NCI-H1436 treated with DMSO at 0.1 percent for 48 hours (cell line): ENCODE data around the gene ARHGAP36.

ENCODE experiments used
- DNase-seq: peaks from one replicate; lab custom pipeline; 2025; lab: John Stamatoyannopoulos, UW

ARHGAP36 gene, protein sequence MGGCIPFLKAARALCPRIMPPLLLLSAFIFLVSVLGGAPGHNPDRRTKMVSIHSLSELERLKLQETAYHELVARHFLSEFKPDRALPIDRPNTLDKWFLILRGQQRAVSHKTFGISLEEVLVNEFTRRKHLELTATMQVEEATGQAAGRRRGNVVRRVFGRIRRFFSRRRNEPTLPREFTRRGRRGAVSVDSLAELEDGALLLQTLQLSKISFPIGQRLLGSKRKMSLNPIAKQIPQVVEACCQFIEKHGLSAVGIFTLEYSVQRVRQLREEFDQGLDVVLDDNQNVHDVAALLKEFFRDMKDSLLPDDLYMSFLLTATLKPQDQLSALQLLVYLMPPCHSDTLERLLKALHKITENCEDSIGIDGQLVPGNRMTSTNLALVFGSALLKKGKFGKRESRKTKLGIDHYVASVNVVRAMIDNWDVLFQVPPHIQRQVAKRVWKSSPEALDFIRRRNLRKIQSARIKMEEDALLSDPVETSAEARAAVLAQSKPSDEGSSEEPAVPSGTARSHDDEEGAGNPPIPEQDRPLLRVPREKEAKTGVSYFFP

DNA sequence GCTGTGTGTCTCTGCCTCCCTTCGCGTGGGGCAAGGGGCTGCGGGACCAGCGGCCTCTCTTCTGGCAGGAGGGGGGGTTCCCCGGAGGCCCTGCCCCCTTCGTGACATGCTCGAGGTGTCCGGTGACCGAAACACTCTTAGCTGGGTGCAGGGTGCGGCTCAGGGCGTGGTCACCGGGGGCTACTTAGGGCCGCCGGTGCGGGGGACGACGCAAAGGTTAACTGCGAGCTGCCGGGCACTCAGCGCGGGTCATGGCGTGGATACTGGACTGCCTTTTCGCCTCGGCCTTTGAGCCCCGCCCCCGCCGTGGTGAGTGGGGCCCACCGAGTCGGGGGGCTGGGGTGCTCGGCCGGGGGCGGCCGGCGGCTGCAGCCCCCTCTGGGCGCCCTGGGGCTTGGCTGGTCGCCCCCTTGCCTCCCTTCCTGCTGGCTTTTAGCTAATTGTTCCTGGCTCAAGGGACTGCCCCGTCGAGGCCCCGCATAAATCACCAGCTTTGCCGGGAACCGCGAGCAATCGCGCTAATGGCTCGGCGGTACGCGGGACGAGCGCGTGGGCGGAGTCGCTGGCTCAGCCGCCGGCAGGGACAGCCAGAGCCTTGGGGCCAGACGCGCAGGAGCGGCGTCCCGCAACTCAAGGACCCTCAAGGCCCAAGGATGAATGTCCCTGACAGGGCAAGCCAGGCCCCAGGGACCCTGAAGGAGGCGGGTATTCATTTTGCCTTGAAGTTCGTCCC, at the start of gene ARHGAP36:
Gene ARHGAP36, plus strand, starts transcription at position 211 of the 733 bp plus-strand sequence. CDS start 23,320 bp downstream, outside the sequence.
- DNase-seq, result no peak

DNA sequence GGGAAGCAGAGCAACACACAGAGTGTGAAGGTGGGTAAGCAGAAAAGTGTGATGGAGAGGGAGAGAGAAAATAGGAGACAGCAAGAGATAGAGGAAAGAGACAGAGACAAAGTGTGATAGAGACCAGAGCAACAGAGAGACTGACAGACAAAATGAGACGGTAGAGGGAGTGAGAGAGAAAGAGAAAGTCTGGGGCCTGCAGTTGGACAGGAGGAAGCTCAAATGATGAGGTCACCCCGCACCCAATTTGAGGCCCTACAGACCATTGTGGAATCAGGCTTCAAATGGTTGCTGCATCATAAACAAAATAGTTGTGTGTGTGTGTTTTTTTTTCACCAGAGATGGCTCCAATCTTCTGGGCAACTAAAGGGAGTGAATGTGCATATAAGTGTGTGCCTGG, 48.0 kb upstream of the ARHGAP36 start:
- DNase-seq, result no peak

DNA sequence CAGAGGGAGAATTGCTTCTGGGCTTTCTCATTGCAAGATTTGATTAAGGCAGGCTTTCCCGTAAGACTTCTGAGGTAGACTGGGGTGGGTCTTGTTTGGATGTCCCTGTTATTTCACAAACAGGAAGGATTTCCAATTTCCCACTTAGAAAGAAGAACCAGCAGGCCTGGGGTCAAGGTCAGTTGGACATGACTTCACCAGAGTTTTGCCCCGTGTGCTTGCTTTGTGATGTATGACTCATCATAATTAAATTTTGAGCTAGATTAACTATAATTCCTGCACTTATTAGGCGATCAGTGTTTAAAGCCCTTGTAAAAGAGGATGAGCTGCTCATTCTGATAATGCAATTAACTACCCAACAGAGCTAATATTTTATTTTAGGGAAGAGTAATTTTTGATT, 32.8 kb upstream of the ARHGAP36 start:
- no peak for DNase-seq

DNA sequence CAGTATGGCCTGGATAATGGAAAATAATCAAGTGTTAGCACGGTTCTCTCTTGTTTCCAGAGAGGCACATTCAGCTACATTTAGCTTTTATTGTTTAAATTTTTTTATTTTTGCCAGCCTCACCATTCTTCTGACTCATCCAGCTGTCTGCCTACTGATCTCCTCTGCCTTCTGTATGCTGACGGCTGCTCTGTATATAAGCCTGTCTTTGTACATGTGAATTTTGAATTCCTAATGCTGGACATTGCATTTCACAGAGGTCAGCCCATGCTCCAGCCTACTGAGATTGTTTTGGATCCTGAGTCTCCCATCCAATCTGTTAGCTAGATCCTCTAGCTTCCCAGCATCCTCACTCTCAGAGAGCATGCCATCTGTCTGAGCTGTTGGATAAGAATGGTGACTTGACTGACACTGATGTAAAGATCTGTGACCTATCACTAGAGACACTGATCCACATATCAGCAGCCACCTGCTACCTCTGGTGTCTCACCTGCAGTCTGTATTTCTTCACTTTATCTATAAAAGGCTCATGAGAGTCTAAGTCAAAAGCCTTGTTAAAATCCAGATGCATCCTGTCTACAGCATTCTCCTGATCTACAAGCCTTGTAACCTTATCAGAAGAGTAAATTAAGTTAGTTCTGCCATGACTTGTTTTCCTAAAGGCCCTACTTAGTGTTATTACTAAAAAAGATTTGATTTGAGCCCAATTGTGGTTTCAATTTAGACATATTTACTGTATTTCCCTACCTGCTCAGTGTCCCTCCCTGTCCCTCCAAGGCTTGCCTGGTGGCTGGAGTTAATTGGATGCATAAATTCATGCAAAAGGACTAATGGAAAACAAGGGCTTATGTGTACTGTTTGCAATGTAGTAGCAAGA, 25.6 kb upstream of the ARHGAP36 start:
- DNase-seq, result no peak

DNA sequence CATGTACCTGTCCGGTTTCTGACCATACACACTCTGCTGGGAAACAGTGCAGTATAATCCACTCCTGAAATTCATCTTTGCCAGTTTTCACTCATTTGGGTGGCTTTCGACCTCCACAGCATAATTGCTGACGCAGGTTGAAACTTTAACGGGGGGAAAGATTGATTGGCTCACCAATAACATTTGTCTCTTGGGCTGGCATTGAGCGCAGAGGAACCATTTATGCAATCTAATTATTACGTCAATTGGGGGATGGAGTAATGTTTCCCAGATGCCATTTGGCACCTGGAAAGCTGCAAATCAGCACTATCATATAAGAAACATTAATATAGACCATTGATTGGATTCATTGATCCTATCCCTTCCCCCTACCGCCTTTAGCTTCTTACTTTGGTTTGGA, 24.1 kb upstream of the ARHGAP36 start:
- no peak for DNase-seq

DNA sequence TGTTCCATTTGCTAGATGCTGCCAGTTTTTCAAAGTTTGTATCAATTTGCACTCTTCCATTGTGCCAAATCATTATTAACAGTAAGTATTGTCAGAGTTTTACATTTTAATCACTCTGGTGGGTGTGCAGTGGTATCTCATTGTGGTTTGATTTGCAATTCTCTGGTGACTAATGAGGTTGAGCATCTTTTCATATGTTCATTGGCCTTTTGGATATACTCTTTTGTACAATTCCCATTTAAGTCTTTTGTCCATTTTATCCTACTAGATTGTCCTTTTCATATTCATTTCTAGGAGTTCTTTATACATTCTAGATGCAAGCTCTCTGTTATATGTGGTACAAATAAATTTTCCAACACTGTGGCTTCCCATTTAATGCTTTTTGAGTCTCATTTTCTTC, 17.4 kb upstream of the ARHGAP36 start:
- DNase-seq, result no peak

DNA sequence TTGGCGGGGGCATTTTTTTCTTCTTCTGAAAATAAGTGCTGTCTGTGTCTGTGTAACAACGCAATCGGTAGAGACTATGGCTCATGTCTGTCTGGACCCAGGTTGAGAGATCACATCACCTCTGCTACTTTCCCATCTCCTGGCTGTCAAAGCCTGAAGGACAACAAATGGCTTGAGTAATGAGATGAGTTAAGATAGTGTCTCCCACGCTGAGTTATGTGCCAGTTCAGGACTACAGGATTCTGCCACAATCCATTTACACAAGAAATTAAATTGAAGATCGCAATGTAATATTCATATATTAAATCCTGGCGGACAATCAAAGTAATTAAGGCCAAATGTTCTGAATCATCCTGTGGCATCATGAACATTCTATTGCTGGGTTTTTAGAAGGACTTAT, 16.5 kb upstream of the ARHGAP36 start:
- DNase-seq, result no peak

DNA sequence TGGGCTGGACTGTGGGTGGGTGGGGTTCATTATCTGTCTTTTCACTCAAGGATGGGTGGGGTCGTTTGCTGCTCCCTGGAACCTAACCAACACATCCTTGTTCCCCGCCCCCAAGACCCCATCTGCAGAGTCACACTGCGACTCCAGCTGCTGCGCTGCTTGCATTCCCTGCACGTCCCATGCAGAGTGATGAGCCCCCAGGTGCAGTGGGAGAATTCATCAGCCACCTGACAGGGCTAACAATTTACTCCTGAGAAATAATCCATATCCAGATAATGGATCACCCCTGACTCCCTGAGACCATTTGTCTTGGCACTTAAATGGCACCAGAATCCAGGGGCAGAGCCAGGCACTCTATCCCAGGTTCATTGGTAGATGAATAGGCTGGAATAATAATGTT, 12.4 kb upstream of the ARHGAP36 start:
- no peak for DNase-seq

DNA sequence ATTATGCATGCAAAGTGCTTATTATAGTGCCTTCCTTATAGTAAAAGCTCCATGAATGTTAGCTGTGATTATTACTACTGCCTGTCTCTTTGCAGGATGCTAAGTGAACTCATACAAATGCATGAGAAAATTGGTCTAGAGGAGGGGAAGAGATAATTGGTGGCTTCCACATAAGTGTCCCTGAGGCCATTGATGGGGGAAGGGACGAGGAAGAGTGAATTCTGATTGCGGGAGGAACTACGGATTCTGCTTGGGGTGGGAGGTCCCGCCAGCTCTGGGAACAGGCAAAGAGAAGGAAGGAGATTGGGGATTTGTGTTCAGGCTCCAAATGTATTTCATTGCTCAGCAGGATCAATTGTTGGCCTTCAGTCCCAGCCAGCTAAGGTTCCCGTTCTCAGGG, 11.6 kb upstream of the ARHGAP36 start:
- no peak for DNase-seq

DNA sequence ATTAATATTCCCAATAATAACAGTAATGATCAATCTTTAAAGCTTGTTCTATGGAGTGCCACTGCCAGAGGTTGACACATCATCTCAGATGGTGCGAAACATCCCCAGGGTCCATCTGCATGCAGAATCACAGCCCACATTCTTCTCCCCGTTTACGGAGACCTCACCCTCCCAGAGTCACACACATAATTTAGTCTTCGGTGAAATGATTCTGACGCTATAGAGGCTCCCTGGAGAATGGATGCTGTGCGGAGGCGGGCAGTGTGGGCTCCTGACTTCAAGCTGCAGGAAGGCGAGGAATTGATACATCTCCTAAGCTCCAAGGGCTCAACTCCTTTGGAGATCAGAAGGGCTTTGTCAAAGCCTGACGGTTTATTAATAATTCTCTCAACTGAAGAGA, 11.0 kb upstream of the ARHGAP36 start:
- no peak for DNase-seq

DNA sequence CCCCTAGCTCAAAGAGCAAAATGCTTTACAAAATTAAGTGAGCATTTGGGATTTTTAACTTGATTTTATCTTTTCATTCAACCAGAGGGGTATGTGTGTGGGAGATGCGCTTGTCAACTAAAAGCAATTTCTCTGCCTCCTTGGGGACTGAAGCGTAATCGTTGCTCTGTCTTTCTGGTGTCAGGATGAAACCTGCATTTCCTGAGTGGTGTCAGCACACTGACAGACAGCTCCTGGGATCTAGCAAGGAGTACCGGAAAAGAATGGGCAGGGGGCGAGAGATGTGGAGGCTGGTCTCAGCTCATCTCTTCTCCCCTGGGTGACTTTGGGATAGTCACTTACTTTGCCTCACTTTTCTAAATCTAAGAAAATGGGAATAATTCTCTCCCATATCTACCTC, 5.1 kb upstream of the ARHGAP36 start:
- DNase-seq, result no peak

DNA sequence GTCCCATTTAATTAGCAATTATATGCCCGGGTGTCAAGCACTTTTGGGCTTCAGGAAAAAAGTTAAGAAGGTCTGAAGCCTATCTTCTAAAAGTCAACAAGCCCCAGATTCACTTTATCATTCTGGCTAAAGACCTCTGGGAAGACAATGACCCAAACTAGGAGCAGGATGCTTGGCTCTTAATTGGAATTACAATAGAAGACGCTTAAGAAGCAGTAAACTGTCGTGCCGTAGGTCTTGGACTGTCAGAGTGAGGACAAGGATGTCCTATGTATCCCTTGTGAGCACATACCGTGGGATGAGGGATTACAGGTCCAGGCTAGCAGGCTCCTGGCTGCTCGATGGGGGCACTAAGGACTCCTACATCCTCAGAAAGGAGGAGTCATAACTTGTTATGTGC, 3.2 kb upstream of the ARHGAP36 start:
- no peak for DNase-seq

DNA sequence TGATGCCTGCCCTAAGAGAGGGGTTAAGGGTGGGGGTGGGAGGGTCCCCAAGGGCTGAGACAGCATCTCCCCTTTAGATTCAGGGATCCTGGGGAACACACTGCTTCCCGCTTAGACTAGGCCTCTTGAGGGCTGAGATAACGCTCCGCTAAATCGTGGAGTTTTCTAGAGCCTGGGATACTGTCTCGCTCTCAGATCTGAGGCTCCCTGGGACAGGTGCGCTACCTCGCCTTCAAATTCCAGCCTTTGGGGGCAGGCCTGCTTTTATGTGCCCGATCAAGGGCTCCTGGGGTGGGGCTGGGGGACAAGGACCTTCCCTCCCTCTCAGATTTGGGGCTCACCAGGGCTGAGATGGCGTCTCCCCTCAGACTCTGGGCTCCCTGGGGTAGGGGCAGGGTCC, 440 bp upstream of the ARHGAP36 start:
- DNase-seq, result no peak

DNA sequence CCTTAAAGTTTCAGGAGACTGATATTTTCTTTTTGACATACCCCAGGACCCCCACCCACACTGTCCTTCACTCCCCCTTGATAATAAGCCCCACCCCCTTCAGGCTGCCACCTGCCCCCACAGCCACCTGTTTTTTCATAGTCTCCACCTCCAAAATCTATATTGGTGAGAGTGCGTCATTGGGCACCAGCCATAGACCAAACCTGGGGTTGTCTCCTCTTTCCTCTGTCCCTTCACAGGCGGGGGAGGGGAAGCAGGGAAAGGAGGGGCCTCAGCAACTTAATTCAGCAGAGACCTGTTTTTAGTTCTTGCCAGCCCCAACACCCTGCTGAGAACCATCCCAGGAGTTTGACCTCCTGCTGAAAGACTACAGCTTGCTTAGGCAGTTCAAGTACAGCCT, 1.1 kb downstream of the ARHGAP36 start:
- no peak for DNase-seq

DNA sequence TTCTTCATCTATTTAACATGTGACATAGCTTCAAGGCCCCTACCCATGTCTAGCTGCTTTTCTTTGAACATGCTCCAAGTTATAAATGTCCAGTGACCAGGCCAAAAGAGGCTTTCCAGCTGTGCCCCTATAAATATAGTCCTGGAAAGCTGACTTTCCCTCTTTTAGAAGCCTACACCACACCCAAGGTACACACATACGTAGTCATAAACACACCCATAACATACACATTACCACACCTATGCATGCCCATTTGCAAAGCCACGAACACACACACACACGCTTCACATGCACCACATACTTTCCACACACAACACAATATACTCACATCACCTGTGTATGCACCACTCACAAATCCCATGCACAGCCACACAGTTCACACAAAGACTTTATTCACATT, 2.0 kb downstream of the ARHGAP36 start:
- DNase-seq, result no peak

DNA sequence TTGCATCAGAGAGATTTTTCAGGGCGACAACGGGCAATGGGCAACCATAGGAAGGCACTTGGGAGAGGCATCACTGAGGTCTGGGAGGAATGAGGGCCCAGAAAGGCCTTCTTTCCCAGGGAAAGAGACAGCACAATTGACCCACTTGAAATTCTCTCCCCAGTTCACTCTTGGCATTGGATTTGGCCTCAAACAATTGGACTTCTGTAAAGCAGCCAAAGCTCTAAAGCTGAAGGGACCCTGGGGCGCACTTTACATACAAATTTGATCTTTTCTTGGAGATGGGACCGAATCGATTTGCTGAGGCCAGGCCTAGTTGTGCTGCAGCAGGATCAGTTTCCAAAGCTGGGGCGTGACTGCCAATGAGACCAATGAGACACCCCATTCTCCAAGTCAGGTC, 3.2 kb downstream of the ARHGAP36 start:
- DNase-seq, result no peak

DNA sequence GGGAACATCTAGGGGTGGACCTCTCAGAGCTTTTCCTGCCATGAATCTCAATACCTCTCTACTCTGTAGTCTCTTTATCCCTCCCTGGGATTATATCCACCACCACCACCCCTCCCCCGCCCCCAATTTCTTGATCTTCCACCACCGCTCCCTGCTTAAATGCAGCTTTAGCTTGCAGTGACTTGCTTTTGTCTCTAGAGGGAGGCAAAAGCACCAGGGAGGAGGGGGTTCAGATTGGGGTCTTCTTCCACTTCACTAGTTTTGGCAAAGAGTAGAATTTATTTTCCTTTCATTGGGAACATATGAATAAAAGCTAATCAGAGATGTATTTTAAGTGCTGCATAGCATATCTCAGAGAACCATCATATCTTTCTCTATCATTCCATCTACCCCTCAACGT, 5.5 kb downstream of the ARHGAP36 start:
- no peak for DNase-seq

DNA sequence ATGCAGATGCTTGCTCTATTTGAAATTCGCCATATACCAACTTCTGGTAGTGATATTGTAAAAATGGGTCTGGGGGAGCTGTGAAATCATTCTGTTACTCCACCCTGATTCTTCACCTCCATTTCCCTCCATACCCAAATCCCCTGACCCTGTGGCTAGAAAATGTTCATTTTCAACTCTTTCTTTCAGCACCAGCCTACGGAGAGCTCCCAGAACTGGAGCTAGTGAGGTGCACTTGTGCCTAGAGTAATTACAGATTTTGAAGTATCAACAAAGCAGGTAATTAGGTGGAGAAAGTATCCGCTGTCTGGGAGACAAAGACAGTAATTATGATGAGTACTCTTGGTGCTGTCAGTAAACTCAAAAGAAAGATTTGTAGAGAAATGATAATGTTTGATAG, 8.1 kb downstream of the ARHGAP36 start:
- DNase-seq, result no peak

DNA sequence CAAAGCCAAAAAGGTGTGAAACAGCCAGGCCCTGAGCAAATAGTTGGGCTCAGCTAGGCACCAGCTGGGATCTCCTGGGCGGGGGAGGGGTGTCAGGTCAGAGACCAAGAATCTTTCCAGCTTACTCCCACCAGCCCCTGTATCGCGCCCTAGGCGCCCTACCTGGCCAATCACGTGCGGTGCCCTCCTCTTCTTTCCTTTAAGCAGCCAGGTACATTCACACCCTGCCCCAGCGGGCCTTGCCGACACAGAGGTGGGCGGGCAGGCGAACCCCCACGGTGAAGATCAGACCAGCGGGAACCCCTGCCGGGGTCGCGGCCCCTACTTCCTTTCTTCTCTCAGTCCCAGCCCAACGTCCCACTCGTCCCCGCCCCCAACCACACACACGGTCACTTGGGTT, 9.1 kb downstream of the ARHGAP36 start:
- no peak for DNase-seq

DNA sequence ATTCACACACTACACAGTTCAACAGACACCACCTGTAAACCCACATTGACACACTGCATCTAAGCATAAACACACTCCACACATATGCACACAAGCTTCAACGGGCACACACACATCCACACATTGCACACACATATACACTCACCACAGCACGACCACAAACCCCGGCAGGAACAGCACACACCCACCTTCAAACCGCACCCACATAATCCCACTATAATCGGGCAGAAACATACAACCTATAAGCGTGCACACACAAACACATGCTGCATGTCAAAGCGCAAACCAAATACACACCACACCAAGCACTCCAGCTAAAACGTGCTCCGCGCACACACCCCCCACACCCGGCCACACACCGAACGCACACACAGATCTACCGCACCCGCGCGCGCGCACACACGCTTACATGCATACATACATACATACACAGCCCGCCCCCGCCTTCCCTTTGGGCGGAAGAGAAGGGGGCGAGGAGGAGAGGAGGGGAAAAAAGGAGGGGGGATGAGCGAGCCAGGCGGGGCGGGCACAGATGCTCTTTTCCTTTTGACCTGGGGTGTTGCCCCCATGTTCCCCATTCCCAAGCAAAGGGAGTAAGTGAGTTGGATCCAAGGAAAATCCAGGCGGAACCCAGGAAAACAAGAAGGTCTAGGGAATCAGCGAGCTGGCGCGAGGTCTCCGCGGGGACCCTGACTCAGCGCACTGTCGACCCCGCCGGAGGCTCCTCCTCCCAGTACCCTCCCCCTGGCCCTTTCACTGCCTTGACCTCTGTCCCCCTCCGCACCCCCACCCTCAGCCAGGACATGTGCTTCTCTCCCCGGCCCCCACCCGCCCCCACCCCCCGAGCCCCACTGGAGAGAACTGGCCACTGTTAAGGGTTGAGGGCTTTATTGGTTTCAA, 9.9 kb downstream of the ARHGAP36 start:
- no peak for DNase-seq
